Fibroblast of the conjunctiva (primary cell): ENCODE data around the gene TLK2.

Experiments
- DNase-seq: peaks from one replicate; pipeline ENCODE4 v3.0.0-alpha.2; 2010; ENCODE audit warnings: low read depth

Gene TLK2

GRCh38 chr17:62655656-62656055 lies 177.0 kb downstream of the TLK2 start:
- no peak for DNase-seq

- no peak for DNase-seq
These were observed 177.8 kb downstream of the TLK2 start for GRCh38 chr17:62656446-62656845.

- no peak for DNase-seq
These were observed 178.6 kb downstream of the TLK2 start for GRCh38 chr17:62657145-62657665.

GRCh38 chr17:62657690-62658089 lies 179.1 kb downstream of the TLK2 start:
- DNase-seq = no peak

GRCh38 chr17:62658136-62658920 lies 179.7 kb downstream of the TLK2 start:
- no peak for DNase-seq

- DNase-seq = no peak
These were observed 182.0 kb downstream of the TLK2 start for GRCh38 chr17:62660629-62661118.

GRCh38 chr17:62661337-62661736 lies 182.7 kb downstream of the TLK2 start:
- DNase-seq = no peak

GRCh38 chr17:62662855-62663254 lies 184.2 kb downstream of the TLK2 start:
- DNase-seq = no peak
